ENCODE results near the gene AIPL1. TPM values are rescaled to one million over a fixed set of nuclear protein-coding genes. Genes with fewer than 3 reads are reported as not detected.

AIPL1 gene
- total RNA-seq, 1 experiment from 2014 or later = not detected

GRCh38 chr17:6426356-6427101 is 8.4 kb downstream of the AIPL1 start:
- no peak for DNase-seq (ENCODE audit: low spot score)
- in situ Hi-C loops (cut with HindIII; ENCODE audit: low sequenced_read_pairs) = no loop called here

- DNase-seq (ENCODE audit: low spot score) = no peak
- in situ Hi-C loops (cut with HindIII; ENCODE audit: low sequenced_read_pairs) = no loop called here
Measured at GRCh38 chr17:6425407-6425806, 9.5 kb downstream of the AIPL1 start.

DNA sequence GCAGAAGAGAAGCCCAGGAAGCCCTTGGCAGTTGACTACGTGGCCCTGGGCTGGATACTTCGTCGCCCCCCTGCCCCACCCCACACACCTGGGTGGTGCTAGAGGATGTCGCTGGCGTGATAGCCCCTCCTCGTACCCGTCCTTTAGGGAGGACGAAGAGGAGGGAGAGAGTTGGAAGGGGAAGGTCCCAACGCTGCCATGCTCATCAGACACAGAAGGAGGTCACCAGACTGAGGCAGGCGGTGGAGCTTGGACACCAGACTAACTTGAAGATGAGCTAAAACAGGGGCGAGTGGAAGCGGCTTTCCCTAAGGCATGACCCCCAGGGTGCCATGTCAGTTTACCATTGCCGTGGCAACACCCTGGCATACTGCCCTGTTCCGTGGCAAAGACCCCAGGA is 11.0 kb downstream of the AIPL1 start:
- in situ Hi-C loops (cut with HindIII; ENCODE audit: low sequenced_read_pairs) = no loop called here
- DNase-seq (ENCODE audit: low spot score) = no peak

GRCh38 chr17:6422654-6423241 is 12.2 kb downstream of the AIPL1 start:
- DNase-seq (ENCODE audit: low spot score) = no peak
- in situ Hi-C loops (cut with HindIII; ENCODE audit: low sequenced_read_pairs) = no loop called here

GRCh38 chr17:6421700-6422604 is 13.0 kb downstream of the AIPL1 start:
- peak; percentile 81 for DNase-seq (ENCODE audit: low spot score)
- in situ Hi-C loops (cut with HindIII; ENCODE audit: low sequenced_read_pairs) = no loop called here

- DNase-seq (ENCODE audit: low spot score) = no peak
- in situ Hi-C loops (cut with HindIII; ENCODE audit: low sequenced_read_pairs) = no loop called here
Measured at GRCh38 chr17:6420173-6420641, 14.7 kb downstream of the AIPL1 start.

DNA sequence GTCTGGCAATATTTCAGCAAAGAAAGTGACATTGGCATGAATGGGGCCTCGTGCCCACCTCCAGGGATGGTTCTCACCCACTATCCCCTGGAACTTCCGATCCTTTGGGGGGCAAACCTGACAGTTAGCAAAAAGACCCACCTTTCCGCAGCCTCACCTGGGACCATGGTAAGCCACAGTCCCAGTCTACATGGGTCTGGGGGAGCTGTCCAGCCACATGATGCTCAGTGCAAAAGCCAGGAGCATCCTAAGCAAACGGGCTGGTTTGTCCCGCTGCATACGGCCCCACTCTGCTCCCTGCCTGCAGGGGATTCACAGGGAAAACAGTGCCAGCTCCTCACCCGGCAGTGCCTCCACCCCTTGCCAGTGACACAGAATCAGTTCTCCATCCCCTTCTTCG is 19.3 kb downstream of the AIPL1 start:
- DNase-seq (ENCODE audit: low spot score) = no peak
- in situ Hi-C loops (cut with HindIII; ENCODE audit: low sequenced_read_pairs) = no loop called here

GRCh38 chr17:6413065-6413464 is 21.9 kb downstream of the AIPL1 start:
- in situ Hi-C loops (cut with HindIII; ENCODE audit: low sequenced_read_pairs) = no loop called here
- DNase-seq (ENCODE audit: low spot score) = peak; percentile 70

GRCh38 chr17:6408735-6409134 is 26.2 kb downstream of the AIPL1 start:
- no peak for DNase-seq (ENCODE audit: low spot score)
- in situ Hi-C loops (cut with HindIII; ENCODE audit: low sequenced_read_pairs) = no loop called here

GRCh38 chr17:6408276-6408675 is 26.6 kb downstream of the AIPL1 start:
- in situ Hi-C loops (cut with HindIII; ENCODE audit: low sequenced_read_pairs) = no loop called here

GRCh38 chr17:6402258-6402657 is 32.7 kb downstream of the AIPL1 start:
- in situ Hi-C loops (cut with HindIII; ENCODE audit: low sequenced_read_pairs) = no loop called here

More at GRCh38 chr17:6408276-6408675, 26.6 kb downstream of the AIPL1 start:
- DNase-seq (ENCODE audit: low spot score) = no peak

DNA sequence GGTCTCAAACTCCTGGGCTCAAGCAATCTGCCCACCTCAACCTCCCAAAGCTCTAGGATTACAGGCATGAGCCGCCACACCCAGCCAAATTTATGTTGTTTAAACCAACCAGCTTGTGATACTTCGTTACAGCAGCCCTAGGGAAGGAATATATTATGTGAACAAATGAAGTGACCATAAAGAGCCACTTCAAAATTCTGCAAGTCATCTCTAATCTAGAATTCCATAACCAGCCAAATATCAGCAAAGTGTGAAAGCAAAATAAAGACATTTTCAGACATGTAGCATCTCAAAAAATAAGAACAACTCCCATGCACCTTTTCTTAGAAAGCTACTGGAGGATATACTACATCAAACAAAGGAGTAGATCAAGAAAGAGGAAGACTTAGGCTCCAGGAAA is 36.0 kb downstream of the AIPL1 start:
- in situ Hi-C loops (cut with HindIII; ENCODE audit: low sequenced_read_pairs) = no loop called here
- DNase-seq (ENCODE audit: low spot score) = no peak

More at GRCh38 chr17:6402258-6402657, 32.7 kb downstream of the AIPL1 start:
- DNase-seq (ENCODE audit: low spot score) = no peak

DNA sequence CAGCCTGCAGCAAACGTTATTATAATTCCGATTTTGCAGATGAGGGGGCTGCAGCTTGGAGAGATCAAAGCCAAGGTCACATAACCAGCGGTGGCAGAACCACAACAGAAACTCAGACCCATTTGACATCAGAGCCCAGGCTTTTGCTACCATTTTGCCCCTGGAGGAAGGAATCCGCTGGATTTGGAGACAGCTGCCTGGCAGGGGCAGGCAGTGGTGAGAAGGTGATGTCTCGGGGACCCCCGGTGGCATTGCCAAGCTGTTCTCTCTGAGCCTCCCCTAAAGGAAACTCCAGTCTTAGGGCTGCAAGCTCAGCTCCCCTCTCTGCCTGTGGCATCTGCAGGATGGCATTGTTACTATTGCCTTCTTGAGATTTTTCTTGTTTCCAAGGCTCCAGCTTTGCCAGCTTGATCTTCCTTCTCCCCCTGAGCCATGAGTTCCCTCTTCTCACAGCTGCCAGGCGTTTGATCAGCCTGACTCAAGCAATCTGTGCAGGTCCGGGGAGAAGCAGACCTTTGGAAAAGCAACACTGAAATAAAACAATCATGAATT is 40.8 kb downstream of the AIPL1 start:
- in situ Hi-C loops (cut with HindIII; ENCODE audit: low sequenced_read_pairs) = no loop called here
- no peak for DNase-seq (ENCODE audit: low spot score)

DNA sequence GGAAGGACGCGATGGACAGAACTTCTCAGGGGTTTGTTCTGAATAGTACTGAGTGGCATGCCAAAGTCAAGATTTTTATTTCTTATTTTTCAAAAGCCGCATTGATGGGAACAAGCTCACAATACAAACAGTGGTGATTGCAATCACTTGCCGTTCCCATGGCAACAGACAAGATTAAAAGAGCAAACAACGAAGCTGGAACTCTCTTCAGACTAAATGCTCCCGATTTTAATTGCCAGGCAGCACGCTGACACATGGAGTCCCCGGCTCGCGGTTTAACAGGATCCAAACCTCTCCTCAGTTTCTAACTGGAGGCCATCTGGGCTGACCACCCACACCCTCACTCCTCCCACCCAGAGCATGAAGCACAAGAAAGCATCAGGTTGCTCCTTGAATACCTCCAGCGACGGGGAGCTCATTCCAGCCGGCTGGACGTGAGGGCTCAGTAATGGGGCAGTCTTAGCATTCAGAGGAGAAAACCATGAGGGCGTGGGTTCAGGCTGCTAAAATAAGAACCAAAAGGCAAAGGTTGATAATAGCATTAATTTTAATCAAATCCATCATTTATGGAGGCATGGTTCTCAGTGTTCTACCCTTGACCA is 41.5 kb downstream of the AIPL1 start:
- DNase-seq (ENCODE audit: low spot score) = no peak
- in situ Hi-C loops (cut with HindIII; ENCODE audit: low sequenced_read_pairs) = no loop called here

GRCh38 chr17:6392609-6393350 is 42.1 kb downstream of the AIPL1 start:
- DNase-seq (ENCODE audit: low spot score) = no peak
- in situ Hi-C loops (cut with HindIII; ENCODE audit: low sequenced_read_pairs) = no loop called here

DNA sequence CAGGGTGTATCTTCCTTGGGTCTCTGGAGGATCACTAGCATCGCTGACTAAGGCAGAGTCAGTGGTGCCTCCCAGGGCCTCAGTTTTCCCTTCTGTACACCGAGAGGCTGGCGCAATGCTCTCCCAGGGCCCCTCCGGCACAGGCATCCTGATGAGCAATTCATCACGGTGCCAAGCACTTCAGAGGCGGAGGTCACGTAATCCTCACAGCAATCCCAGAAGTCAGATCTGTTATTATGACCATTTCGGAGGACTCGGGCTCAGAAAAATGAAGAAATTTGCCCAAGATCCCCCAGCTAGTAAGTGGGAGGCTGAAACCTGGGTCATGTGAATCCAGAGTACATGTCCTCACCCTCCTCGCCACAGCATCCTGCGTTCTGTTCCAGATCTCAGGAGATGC is 46.5 kb downstream of the AIPL1 start:
- DNase-seq (ENCODE audit: low spot score) = no peak
- in situ Hi-C loops (cut with HindIII; ENCODE audit: low sequenced_read_pairs) = no loop called here

DNA sequence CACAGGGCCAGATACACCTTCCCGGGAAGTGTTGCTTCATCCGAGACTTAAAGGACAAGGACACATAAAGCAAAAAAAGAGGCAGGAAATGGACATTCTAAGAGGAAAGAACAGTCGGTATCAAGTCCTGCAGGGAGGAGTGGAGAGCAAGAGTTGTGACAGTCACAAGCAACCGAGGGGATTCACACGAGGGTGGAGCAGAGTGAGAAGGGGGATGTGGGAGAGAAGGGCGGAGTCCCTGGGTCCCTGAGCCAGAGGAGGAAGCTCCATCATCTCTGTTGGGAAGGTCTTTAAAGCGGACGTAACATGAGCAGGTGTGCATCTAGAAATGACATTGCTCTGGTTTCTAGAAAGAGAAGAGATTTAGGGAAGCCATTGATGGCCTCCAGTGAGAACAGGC is 47.1 kb downstream of the AIPL1 start:
- in situ Hi-C loops (cut with HindIII; ENCODE audit: low sequenced_read_pairs) = no loop called here
- DNase-seq (ENCODE audit: low spot score) = no peak

DNA sequence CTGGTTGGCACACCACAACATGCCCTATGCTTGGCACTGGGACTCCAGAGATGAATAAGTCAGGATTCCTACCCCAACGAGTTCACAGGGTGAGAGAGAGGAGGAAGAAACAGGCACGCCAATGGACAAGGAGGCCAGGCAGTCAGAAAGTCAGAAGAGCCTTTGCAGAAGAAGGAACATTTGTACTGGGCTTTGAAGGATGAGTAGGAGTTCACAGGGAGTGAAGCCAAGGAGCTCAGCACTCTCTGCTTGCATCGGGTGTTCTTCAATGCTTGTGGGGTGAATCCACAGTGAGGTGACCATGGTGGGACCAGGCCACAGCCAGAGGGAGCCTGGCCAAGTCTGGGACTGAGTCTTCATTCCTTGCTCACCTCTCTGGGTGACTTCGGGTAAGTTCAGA is 47.5 kb downstream of the AIPL1 start:
- no peak for DNase-seq (ENCODE audit: low spot score)
- in situ Hi-C loops (cut with HindIII; ENCODE audit: low sequenced_read_pairs) = no loop called here
